Ovary (tissue), 3 donors: Measurements from ENCODE around the gene PLEKHN1.

Experiments
- EP300 ChIP-seq: sonication (generic); formaldehyde crosslinking; IDR thresholded peaks from one replicate; pipeline ENCODE4 v1.6.1; 2017; ENCODE audit warnings: antibody characterized with exemption
- POLR2A ChIP-seq: fragments of 450-650 bp; IDR thresholded peaks from one replicate; pipeline ENCODE4 v1.6.1; 2017; ENCODE audit warnings: antibody characterized with exemption, mild to moderate bottlenecking, moderate library complexity
- TF ChIP-seq, protein P1 (sequence below), 3 donors: fragments of 450-650 bp in 2 of 3; fragments of 200-600 bp in 1 of 3; IDR thresholded peaks; one replicate each; pipeline versions ENCODE4 v1.5.1 to v1.8.0; 2016 to 2022; ENCODE audit warnings: antibody characterized with exemption in 3 of 3, mild to moderate bottlenecking in 1 of 3
- donor health status: DM: no; HTN: no; CAD: no.

DNA sequence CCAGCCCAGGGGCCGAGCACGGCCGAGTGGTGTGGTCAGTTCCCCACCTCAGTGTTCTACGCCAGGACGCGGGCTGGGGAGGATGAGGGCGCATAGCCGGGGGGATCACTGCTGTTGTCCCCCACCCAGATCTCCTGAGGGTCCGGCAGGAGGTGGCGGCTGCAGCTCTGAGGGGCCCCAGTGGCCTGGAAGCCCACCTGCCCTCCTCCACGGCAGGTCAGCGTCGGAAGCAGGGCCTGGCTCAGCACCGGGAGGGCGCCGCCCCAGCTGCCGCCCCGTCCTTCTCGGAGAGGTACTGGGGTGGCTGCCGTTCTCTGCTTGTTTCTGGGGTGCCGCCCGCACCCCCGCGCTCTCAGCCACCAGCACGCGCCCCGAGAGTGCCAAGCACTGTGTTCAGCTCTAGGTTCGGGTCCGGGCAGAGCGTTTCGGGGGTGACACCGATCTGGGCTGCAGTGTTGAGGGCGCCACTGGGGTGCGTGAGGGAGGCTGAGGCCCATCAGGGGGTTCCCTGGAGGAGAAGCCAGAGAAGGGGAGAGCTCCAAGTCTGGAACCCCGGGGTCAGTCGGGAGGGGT is 25.2 kb upstream of the PLEKHN1 start:
- TF ChIP-seq, protein P1, sequence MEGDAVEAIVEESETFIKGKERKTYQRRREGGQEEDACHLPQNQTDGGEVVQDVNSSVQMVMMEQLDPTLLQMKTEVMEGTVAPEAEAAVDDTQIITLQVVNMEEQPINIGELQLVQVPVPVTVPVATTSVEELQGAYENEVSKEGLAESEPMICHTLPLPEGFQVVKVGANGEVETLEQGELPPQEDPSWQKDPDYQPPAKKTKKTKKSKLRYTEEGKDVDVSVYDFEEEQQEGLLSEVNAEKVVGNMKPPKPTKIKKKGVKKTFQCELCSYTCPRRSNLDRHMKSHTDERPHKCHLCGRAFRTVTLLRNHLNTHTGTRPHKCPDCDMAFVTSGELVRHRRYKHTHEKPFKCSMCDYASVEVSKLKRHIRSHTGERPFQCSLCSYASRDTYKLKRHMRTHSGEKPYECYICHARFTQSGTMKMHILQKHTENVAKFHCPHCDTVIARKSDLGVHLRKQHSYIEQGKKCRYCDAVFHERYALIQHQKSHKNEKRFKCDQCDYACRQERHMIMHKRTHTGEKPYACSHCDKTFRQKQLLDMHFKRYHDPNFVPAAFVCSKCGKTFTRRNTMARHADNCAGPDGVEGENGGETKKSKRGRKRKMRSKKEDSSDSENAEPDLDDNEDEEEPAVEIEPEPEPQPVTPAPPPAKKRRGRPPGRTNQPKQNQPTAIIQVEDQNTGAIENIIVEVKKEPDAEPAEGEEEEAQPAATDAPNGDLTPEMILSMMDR (IDR thresholded peaks at IDR 0.05) = no peak
- no peak for TF ChIP-seq EP300
- TF ChIP-seq POLR2A = no peak
